HepG2 (cell line): ENCODE results near the gene GPR183.

ENCODE experiments used
- EP300 ChIP-seq, 3 experiments: sonication (generic) in 1 of 3; formaldehyde crosslinking in 1 of 3; IDR thresholded peaks; 2 replicates each; pipeline versions ENCODE4 v1.5.1 to v1.6.1; 2011 to 2020; ENCODE audit warnings: low read depth in 2 of 3, low read length in 2 of 3, borderline replicate concordance in 1 of 3, improper control_type of control experiment in 1 of 3, mild to moderate bottlenecking in 1 of 3, missing genetic modification reagents in 1 of 3, moderate library complexity in 1 of 3
- FOXM1 ChIP-seq: sonication (generic); formaldehyde crosslinking; IDR thresholded peaks from 2 replicates; pipeline ENCODE4 v1.5.0; 2020; ENCODE audit warnings: missing genetic modification reagents
- GATA4 ChIP-seq: sonication (generic); IDR thresholded peaks from 2 replicates; pipeline ENCODE4 v1.6.1; 2016; ENCODE audit warnings: antibody characterized with exemption, low read depth, borderline replicate concordance
- JUNB ChIP-seq: sonication (generic); formaldehyde crosslinking; IDR thresholded peaks from 2 replicates; pipeline ENCODE4 v1.8.0; 2022; ENCODE audit warnings: missing genetic modification reagents, mild to moderate bottlenecking, borderline replicate concordance
- MAFF ChIP-seq: IDR thresholded peaks from 2 replicates; pipeline ENCODE4 v1.6.1; 2011; ENCODE audit warnings: low read depth, low read length, improper control_type of control experiment
- MAFK ChIP-seq, 2 experiments: IDR thresholded peaks in 1 of 2; conservative IDR thresholded peaks in 1 of 2; 2 replicates each; pipeline ENCODE4 v1.6.1; 2011; ENCODE audit warnings: improper control_type of control experiment in 2 of 2, low read length in 2 of 2
- ZNF143 ChIP-seq: sonication (generic); formaldehyde crosslinking; IDR thresholded peaks from 2 replicates; pipeline ENCODE4 v1.4.0; 2020; ENCODE audit warnings: missing genetic modification reagents
- ZNF678 ChIP-seq: sonication (generic); formaldehyde crosslinking; IDR thresholded peaks from 2 replicates; pipeline ENCODE4 v1.4.0; 2020; ENCODE audit warnings: mild to moderate bottlenecking, missing genetic modification reagents
- ZNF792 ChIP-seq: IDR thresholded peaks from 2 replicates; pipeline ENCODE4 v1.6.1; 2016
- TF ChIP-seq, protein P1 (sequence below): IDR thresholded peaks from 2 replicates; pipeline ENCODE4 v1.6.1; 2016; ENCODE audit warnings: control low read depth

- TF ChIP-seq, protein P1, sequence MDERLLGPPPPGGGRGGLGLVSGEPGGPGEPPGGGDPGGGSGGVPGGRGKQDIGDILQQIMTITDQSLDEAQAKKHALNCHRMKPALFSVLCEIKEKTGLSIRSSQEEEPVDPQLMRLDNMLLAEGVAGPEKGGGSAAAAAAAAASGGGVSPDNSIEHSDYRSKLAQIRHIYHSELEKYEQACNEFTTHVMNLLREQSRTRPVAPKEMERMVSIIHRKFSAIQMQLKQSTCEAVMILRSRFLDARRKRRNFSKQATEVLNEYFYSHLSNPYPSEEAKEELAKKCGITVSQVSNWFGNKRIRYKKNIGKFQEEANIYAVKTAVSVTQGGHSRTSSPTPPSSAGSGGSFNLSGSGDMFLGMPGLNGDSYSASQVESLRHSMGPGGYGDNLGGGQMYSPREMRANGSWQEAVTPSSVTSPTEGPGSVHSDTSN (CRISPR knock-in tag): no peak
- no peak for TF ChIP-seq MAFF
- TF ChIP-seq ZNF678 (CRISPR knock-in tag): no peak
- TF ChIP-seq ZNF143: no peak
- TF ChIP-seq ZNF792 (CRISPR knock-in tag): no peak
- TF ChIP-seq EP300 (IDR thresholded peaks at IDR 0.05; ENCODE audit: low read depth in 2 of 2, low read length in 2 of 2): no peak
- no peak for TF ChIP-seq EP300 (CRISPR knock-in tag; IDR thresholded peaks at IDR 0.05; ENCODE audit: borderline replicate concordance)
- TF ChIP-seq GATA4: no peak
- TF ChIP-seq MAFK (conservative IDR thresholded peaks at IDR 0.05 in 1 of 2, IDR thresholded peaks at IDR 0.05 in 1 of 2; ENCODE audit: low read length in 2 of 2): no peak
- TF ChIP-seq FOXM1: no peak
- TF ChIP-seq JUNB (CRISPR knock-in tag): no peak
Observed at GRCh38 chr13:99353836-99354235, 46.6 kb upstream of the GPR183 start.
